Sigmoid colon (tissue), 7 donors: ENCODE measurements around the gene SBNO2. TPM values are rescaled to one million over a fixed set of nuclear protein-coding genes. Genes with fewer than 3 reads are reported as not detected.

ENCODE experiments used
- DNase-seq: peaks from one replicate; pipeline ENCODE4 v3.0.0-alpha.2; 2019
- H3K27ac ChIP-seq, 4 donors: fragments of 200-600 bp; sonication (generic); one replicate each; pipeline ENCODE4 v1.5.1; 2016 to 2019; ENCODE audit warnings: mild to moderate bottlenecking in 1 of 4
- H3K27me3 ChIP-seq, 3 donors: fragments of 200-600 bp; sonication (generic); one replicate each; pipeline ENCODE4 v1.5.1; 2019; ENCODE audit warnings: mild to moderate bottlenecking in 1 of 3
- H3K36me3 ChIP-seq, 4 donors: fragments of 200-600 bp; sonication (generic); one replicate each; pipeline ENCODE4 v1.5.1; 2016 to 2019
- H3K4me1 ChIP-seq, 4 donors: fragments of 200-600 bp; sonication (generic); one replicate each; pipeline ENCODE4 v1.5.1; 2017 to 2019
- H3K4me3 ChIP-seq, 4 donors: fragments of 200-600 bp; sonication (generic); one replicate each; pipeline ENCODE4 v1.5.1; 2017 to 2019; ENCODE audit warnings: mild to moderate bottlenecking in 2 of 4, moderate library complexity in 1 of 4
- H3K9me3 ChIP-seq, 4 donors: fragments of 200-600 bp in 3 of 4; sonication (generic) in 3 of 4; one replicate each; pipeline versions ENCODE4 v1.5.1 to v1.6.1; 2013 to 2019
- EP300 ChIP-seq, 4 donors: sonication (generic); formaldehyde crosslinking; IDR thresholded peaks; one replicate each; pipeline ENCODE4 v1.6.1; 2017; ENCODE audit warnings: antibody characterized with exemption in 4 of 4
- POLR2A ChIP-seq, 2 donors: fragments of 450-650 bp; IDR thresholded peaks; one replicate each; pipeline ENCODE4 v1.6.1; 2016; ENCODE audit warnings: antibody characterized with exemption in 2 of 2, mild to moderate bottlenecking in 2 of 2, moderate library complexity in 2 of 2
- POLR2AphosphoS5 ChIP-seq, 4 donors: sonication (generic); formaldehyde crosslinking; IDR thresholded peaks; one replicate each; pipeline ENCODE4 v1.6.1; 2017; ENCODE audit warnings: antibody characterized with exemption in 4 of 4
- WGBS, 2 donors: extraction: QIAGEN DNeasy Blood & Tissue Kit; methylation state at CpG; one replicate each; pipeline ENCODE4 v1.1.7; 2013; 5-methylcytosine and 5-hydroxymethylcytosine counted together
- intact Hi-C: fragments of 100-400 bp; cut with DNase I; formaldehyde crosslinking; loops from one replicate; pipeline ENCODE4 v1.15.1; 2023
- polyA plus RNA-seq, 3 donors: library from polyadenylated mRNA; stranded (reverse); fragments of 200-250 nt; gene quantifications; one replicate each; pipeline ENCODE4 v1.2.3, GENCODE V29; 2013
- total RNA-seq, 4 donors: library from RNA; depleted of rRNA; stranded (reverse); fragments of >200 nt; gene quantifications; one replicate each; pipeline ENCODE4 v1.1.0, GENCODE V29; 2016
- TF ChIP-seq, protein P1 (sequence below), 4 experiments: fragments of 450-650 bp in 3 of 4; fragments of 200-600 bp in 1 of 4; IDR thresholded peaks; one replicate each; pipeline ENCODE4 v1.5.1; 2016 to 2019; ENCODE audit warnings: antibody characterized with exemption in 4 of 4, mild to moderate bottlenecking in 3 of 4, moderate library complexity in 2 of 4
- donor health status: healthy with polysubstance abuse.
- donor health status: Bipolar disorder and iron deficiency.
- donor health status: healthy.

Gene SBNO2
- total and polyA plus RNA-seq, 7 donors: 6.8 to 91.9 (median 14.8) TPM

GRCh38 chr19:1167687-1168571, 6.1 kb downstream of the SBNO2 start:
- peaks cover 0 to 67% (median 53%) of the 10 kb centered on the region in 4 donors for H3K4me1 ChIP-seq
- H3K36me3 ChIP-seq: peaks cover 0 to 4% (median 0%) of the 10 kb centered on the region in 4 donors
- TF ChIP-seq, protein P1, sequence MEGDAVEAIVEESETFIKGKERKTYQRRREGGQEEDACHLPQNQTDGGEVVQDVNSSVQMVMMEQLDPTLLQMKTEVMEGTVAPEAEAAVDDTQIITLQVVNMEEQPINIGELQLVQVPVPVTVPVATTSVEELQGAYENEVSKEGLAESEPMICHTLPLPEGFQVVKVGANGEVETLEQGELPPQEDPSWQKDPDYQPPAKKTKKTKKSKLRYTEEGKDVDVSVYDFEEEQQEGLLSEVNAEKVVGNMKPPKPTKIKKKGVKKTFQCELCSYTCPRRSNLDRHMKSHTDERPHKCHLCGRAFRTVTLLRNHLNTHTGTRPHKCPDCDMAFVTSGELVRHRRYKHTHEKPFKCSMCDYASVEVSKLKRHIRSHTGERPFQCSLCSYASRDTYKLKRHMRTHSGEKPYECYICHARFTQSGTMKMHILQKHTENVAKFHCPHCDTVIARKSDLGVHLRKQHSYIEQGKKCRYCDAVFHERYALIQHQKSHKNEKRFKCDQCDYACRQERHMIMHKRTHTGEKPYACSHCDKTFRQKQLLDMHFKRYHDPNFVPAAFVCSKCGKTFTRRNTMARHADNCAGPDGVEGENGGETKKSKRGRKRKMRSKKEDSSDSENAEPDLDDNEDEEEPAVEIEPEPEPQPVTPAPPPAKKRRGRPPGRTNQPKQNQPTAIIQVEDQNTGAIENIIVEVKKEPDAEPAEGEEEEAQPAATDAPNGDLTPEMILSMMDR (IDR thresholded peaks at IDR 0.05): no peak
- TF ChIP-seq EP300 (IDR thresholded peaks at IDR 0.05): no peak
- TF ChIP-seq POLR2AphosphoS5 (IDR thresholded peaks at IDR 0.05): no peak
- no peak for TF ChIP-seq POLR2A (IDR thresholded peaks at IDR 0.05)
- intact Hi-C loops: no loop called here
- no peaks in the 10 kb centered on the region for H3K9me3 ChIP-seq
- no peak for DNase-seq
- peak overlapping the region in 3 of 4 donors; percentile 26 to 38 (median 35) for H3K4me3 ChIP-seq
- WGBS, 2 donors: 88 to 91% methylated on average over 35 of the region's 35 CpGs
- no peaks in the 10 kb centered on the region for H3K27me3 ChIP-seq
- H3K27ac ChIP-seq: peak overlapping the region; percentile 75 to 99 (median 88)

DNA sequence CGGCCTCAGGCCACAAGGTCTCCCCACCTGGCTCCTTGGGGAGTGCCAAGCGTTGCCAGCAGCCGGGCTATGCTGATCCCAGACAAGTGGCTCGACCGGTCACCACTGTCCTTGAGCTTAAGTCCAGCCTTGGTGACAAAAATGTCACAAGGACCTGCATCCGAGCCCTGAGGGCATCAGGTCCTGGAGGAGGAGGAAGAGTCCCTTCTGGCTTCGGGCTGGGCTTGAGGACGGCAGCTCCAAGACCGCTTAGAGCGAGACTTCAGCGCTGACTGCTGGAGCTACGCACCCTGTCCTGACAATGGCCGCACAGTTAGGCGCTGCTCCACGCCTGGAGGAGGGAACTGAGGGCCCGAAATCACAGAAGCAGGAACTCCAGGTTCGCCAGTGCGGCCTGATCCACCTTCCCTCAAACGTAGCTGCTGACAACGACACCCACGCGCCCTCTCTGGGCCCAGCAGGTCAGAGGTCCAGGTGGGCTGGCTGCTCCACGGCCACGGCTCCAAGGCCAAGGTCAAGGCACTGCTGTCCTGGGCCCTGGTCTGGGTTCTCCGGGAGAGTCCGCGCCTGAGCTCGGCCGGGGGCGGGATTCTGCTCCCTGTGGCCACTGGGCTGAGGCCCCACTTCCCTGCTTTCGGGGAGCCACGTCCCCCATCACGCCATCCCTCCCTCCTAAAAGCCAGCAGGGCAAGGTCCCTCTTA, 7.0 kb downstream of the SBNO2 start:
- Histone ChIP-seq H3K4me1 (peaks cover 0 to 58% (median 45%) of the 10 kb centered on the region in 4 donors), H3K4me3 (no peak overlapping the region), H3K36me3 (peaks cover 0 to 4% (median 0%) of the 10 kb centered on the region in 4 donors), H3K27ac (peak overlapping the region in 1 of 4 donors; percentile 99), H3K27me3 (no peaks in the 10 kb centered on the region), H3K9me3 (no peaks in the 10 kb centered on the region)
- WGBS, 2 donors: 94 to 96% methylated on average over 33 of the region's 33 CpGs
- no peak for TF ChIP-seq POLR2A (IDR thresholded peaks at IDR 0.05)
- DNase-seq: no peak
- intact Hi-C loops: no loop called here

GRCh38 chr19:1164684-1165531, 9.2 kb downstream of the SBNO2 start:
- Histone ChIP-seq H3K27ac (no peak overlapping the region), H3K9me3 (no peaks in the 10 kb centered on the region), H3K4me3 (no peak overlapping the region), H3K27me3 (no peaks in the 10 kb centered on the region), H3K36me3 (peaks cover 0 to 5% (median 2%) of the 10 kb centered on the region in 4 donors), H3K4me1 (peaks cover 0 to 38% (median 28%) of the 10 kb centered on the region in 4 donors)
- WGBS, 2 donors: 81 to 84% methylated on average over 21 of the region's 21 CpGs
- TF ChIP-seq, protein P1 (IDR thresholded peaks at IDR 0.05): no peak
- intact Hi-C loops: no loop called here
- no peak for DNase-seq

DNA sequence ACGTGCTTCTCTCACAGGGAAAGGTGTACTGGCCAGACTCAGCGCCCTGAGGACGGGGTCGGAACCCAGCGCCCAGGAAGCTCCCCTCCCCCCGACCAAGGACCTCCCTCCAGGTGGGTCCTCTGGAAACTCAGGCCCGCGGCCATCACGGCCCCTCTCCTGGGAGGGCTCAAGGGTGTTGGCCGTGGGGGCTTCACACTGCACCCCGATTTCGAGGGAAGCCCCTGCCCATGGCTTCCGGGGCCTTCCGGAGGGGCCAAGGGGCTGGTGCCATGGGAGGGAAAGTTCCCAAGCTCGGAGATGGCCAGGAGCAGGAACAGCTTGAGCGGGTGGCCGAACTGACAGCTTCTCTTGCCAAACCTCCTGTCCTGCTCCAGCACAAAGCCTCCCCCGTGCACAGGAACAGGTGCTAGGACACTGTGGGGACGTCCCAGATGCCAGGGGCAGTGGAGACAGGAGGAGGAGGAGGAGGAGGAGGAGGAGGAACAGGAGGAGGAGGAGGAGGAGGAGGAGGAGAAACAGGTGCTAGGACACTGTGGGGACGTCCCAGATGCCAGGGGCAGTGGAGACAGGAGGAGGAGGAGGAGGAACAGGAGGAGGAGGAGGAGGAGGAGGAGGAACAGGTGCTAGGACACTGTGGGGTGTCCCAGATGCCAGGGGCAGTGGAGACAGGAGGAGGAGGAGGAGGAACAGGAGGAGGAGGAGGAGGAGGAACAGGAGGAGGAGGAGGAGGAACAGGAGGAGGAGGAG, 10.0 kb downstream of the SBNO2 start:
- H3K4me1 ChIP-seq: peaks cover 0 to 30% (median 22%) of the 10 kb centered on the region in 4 donors
- H3K36me3 ChIP-seq: peaks cover 0 to 5% (median 2%) of the 10 kb centered on the region in 4 donors
- no peak overlapping the region for H3K27ac ChIP-seq
- TF ChIP-seq, protein P1 (IDR thresholded peaks at IDR 0.05): no peak
- TF ChIP-seq POLR2A (IDR thresholded peaks at IDR 0.05) (no peak), EP300 (IDR thresholded peaks at IDR 0.05) (no peak), POLR2AphosphoS5 (IDR thresholded peaks at IDR 0.05) (no peak)
- no peak overlapping the region for H3K4me3 ChIP-seq
- 79 to 83% methylated on average over 20 of the region's 20 CpGs for WGBS, 2 donors
- intact Hi-C loops: no loop called here
- no peaks in the 10 kb centered on the region for H3K9me3 ChIP-seq
- H3K27me3 ChIP-seq: no peaks in the 10 kb centered on the region
- no peak for DNase-seq
